ENCODE measurements around the gene TMEM253. TPM values are rescaled to one million over a fixed set of nuclear protein-coding genes. Genes with fewer than 3 reads are reported as not detected.

TMEM253 gene
- total RNA-seq, 1 experiment from 2014 or later: not detected

Other genes with a start within 250 kb of the TMEM253 start
- not detected in 2 replicates for gene RNASE3, start 209.7 kb upstream of the TMEM253 start, total RNA-seq (2014; rRNA removed; shearing (Covaris generic))
- not detected in 2 replicates for gene RNASE2, start 145.6 kb upstream of the TMEM253 start, total RNA-seq (2014; rRNA removed; shearing (Covaris generic))
- gene METTL17, start 111.1 kb upstream of the TMEM253 start, total RNA-seq (2014; rRNA removed; shearing (Covaris generic)): 57.7 and 66.9 TPM in 2 replicates
- 1.2 TPM in 1 of 2 replicates, not detected in the other for gene SLC39A2, start 101.8 kb upstream of the TMEM253 start, total RNA-seq (2014; rRNA removed; shearing (Covaris generic))
- 0.94 and 2.2 TPM in 2 replicates for gene NDRG2, start 76.0 kb upstream of the TMEM253 start, total RNA-seq (2014; rRNA removed; shearing (Covaris generic))
- gene TPPP2, start 70.8 kb upstream of the TMEM253 start, total RNA-seq (2014; rRNA removed; shearing (Covaris generic)): not detected in 2 replicates
- gene RNASE13, start 66.3 kb upstream of the TMEM253 start, total RNA-seq (2014; rRNA removed; shearing (Covaris generic)): not detected in 2 replicates
- gene RNASE7, start 58.7 kb upstream of the TMEM253 start, total RNA-seq (2014; rRNA removed; shearing (Covaris generic)): not detected in 2 replicates
- gene RNASE8, start 43.2 kb upstream of the TMEM253 start, total RNA-seq (2014; rRNA removed; shearing (Covaris generic)): not detected in 2 replicates
- gene ARHGEF40, start 30.8 kb upstream of the TMEM253 start, total RNA-seq (2014; rRNA removed; shearing (Covaris generic)): 12.0 and 24.8 TPM in 2 replicates
- 5.3 and 12.1 TPM in 2 replicates for gene ZNF219, start 2.4 kb upstream of the TMEM253 start, total RNA-seq (2014; rRNA removed; shearing (Covaris generic))
- not detected in 2 replicates for gene OR5AU1, start 55.0 kb downstream of the TMEM253 start, total RNA-seq (2014; rRNA removed; shearing (Covaris generic))
- 821 and 1,019 TPM in 2 replicates for gene HNRNPC, start 168.4 kb downstream of the TMEM253 start, total RNA-seq (2014; rRNA removed; shearing (Covaris generic))
- not detected in 2 replicates for gene RPGRIP1, start 179.0 kb downstream of the TMEM253 start, total RNA-seq (2014; rRNA removed; shearing (Covaris generic))

All from M059J (cell line).